HEK293 (cell line): ENCODE results near the gene C2CD5.

Source experiments
- ZNF274 ChIP-seq, 2 experiments: fragments of 200-500 bp in 1 of 2; fragments of 450-650 bp in 1 of 2; sonication (Bioruptor generic) in 1 of 2; formaldehyde crosslinking in 1 of 2; IDR thresholded peaks; 2 replicates each; pipeline versions ENCODE4 v1.5.1 to v1.6.1; 2014 to 2016; ENCODE audit warnings: borderline replicate concordance in 1 of 2, inconsistent platforms in 1 of 2, low read length in 1 of 2, missing biosample characterization in 1 of 2, missing genetic modification characterization in 1 of 2
- TF ChIP-seq, protein P1 (sequence below): fragments of 450-650 bp; formaldehyde crosslinking; IDR thresholded peaks from 2 replicates; pipeline ENCODE4 v1.5.1; 2016; ENCODE audit warnings: missing biosample characterization, missing genetic modification characterization

GRCh38 chr12:22545255-22545654, 913 bp upstream of the C2CD5 start:
- TF ChIP-seq ZNF274 (IDR thresholded peaks at IDR 0.05; ENCODE audit: low read length) (no peak), ZNF274 (tag by site-specific recombination; IDR thresholded peaks at IDR 0.05; ENCODE audit: borderline replicate concordance) (no peak)
- TF ChIP-seq, protein P1, sequence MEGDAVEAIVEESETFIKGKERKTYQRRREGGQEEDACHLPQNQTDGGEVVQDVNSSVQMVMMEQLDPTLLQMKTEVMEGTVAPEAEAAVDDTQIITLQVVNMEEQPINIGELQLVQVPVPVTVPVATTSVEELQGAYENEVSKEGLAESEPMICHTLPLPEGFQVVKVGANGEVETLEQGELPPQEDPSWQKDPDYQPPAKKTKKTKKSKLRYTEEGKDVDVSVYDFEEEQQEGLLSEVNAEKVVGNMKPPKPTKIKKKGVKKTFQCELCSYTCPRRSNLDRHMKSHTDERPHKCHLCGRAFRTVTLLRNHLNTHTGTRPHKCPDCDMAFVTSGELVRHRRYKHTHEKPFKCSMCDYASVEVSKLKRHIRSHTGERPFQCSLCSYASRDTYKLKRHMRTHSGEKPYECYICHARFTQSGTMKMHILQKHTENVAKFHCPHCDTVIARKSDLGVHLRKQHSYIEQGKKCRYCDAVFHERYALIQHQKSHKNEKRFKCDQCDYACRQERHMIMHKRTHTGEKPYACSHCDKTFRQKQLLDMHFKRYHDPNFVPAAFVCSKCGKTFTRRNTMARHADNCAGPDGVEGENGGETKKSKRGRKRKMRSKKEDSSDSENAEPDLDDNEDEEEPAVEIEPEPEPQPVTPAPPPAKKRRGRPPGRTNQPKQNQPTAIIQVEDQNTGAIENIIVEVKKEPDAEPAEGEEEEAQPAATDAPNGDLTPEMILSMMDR, result no peak
